ENCODE data around the gene KIF18B. TPM values are rescaled to one million over a fixed set of nuclear protein-coding genes. Genes with fewer than 3 reads are reported as not detected.

Gene KIF18B
- total and polyA plus RNA-seq, 7 donors: under 0.01 to 10.5 (median 0.60) TPM

GRCh38 chr17:44892250-44892649 is 55.3 kb downstream of the KIF18B start:
- H3K36me3 ChIP-seq: peaks cover 0 to 56% (median 14%) of the 10 kb centered on the region in 4 donors
- no peak overlapping the region for H3K27ac ChIP-seq
- DNase-seq: no peak
- intact Hi-C loops (cut with DNase I): no loop called here
- H3K9me3 ChIP-seq: no peaks in the 10 kb centered on the region
- peaks cover 0 to 8% (median under 1%) of the 10 kb centered on the region in 4 donors for H3K4me1 ChIP-seq
- TF ChIP-seq CTCF (IDR thresholded peaks at IDR 0.05) (no peak), POLR2AphosphoS5 (IDR thresholded peaks at IDR 0.05) (no peak), POLR2A (IDR thresholded peaks at IDR 0.05) (no peak), EP300 (IDR thresholded peaks at IDR 0.05) (no peak)
- no peak overlapping the region for H3K4me3 ChIP-seq
- H3K27me3 ChIP-seq: no peaks in the 10 kb centered on the region

GRCh38 chr17:44889003-44889402 is 58.6 kb downstream of the KIF18B start:
- TF ChIP-seq POLR2AphosphoS5 (IDR thresholded peaks at IDR 0.05) (no peak), POLR2A (IDR thresholded peaks at IDR 0.05) (no peak), EP300 (IDR thresholded peaks at IDR 0.05) (no peak), CTCF (IDR thresholded peaks at IDR 0.05) (no peak)
- Histone ChIP-seq H3K4me1 (no peaks in the 10 kb centered on the region), H3K27me3 (no peaks in the 10 kb centered on the region), H3K9me3 (no peaks in the 10 kb centered on the region), H3K36me3 (peaks cover 4 to 74% (median 35%) of the 10 kb centered on the region in 4 donors), H3K4me3 (no peak overlapping the region), H3K27ac (no peak overlapping the region)
- DNase-seq: no peak
- WGBS, 2 donors: 88% methylated on average over 7 of the region's 7 CpGs
- intact Hi-C loops (cut with DNase I): no loop called here

- TF ChIP-seq POLR2A (IDR thresholded peaks at IDR 0.05): no peak
- no peak for TF ChIP-seq CTCF (IDR thresholded peaks at IDR 0.05)
- no peak for TF ChIP-seq POLR2AphosphoS5 (IDR thresholded peaks at IDR 0.05)
- TF ChIP-seq EP300 (IDR thresholded peaks at IDR 0.05): no peak
- WGBS, 2 donors: 58 to 83% methylated on average over 10 of the region's 10 CpGs
- H3K27me3 ChIP-seq: no peaks in the 10 kb centered on the region
- H3K9me3 ChIP-seq: no peaks in the 10 kb centered on the region
- no peak overlapping the region for H3K27ac ChIP-seq
- no peaks in the 10 kb centered on the region for H3K4me1 ChIP-seq
- DNase-seq: no peak
- peaks cover 3 to 74% (median 38%) of the 10 kb centered on the region in 4 donors for H3K36me3 ChIP-seq
- intact Hi-C loops (cut with DNase I): no loop called here
- H3K4me3 ChIP-seq: no peak overlapping the region
Measured at GRCh38 chr17:44887971-44888954, 59.3 kb downstream of the KIF18B start.

- intact Hi-C loops (cut with DNase I): no loop called here
- no peak for TF ChIP-seq EP300 (IDR thresholded peaks at IDR 0.05)
- TF ChIP-seq POLR2A (IDR thresholded peaks at IDR 0.05): no peak
- no peak for TF ChIP-seq POLR2AphosphoS5 (IDR thresholded peaks at IDR 0.05)
- TF ChIP-seq CTCF (IDR thresholded peaks at IDR 0.05): no peak
- Histone ChIP-seq H3K4me3 (no peak overlapping the region), H3K27me3 (no peaks in the 10 kb centered on the region), H3K36me3 (peaks cover 0 to 74% (median 45%) of the 10 kb centered on the region in 4 donors), H3K27ac (no peak overlapping the region), H3K9me3 (no peaks in the 10 kb centered on the region), H3K4me1 (no peaks in the 10 kb centered on the region)
- WGBS, 2 donors: 93 to 98% methylated on average over 1 of the region's 1 CpG
- DNase-seq: no peak
Measured at GRCh38 chr17:44887016-44887415, 60.6 kb downstream of the KIF18B start.

All from sigmoid colon (tissue), 7 donors.